ENCODE measurements around the gene FLRT1. TPM values are rescaled to one million over a fixed set of nuclear protein-coding genes. Genes with fewer than 3 reads are reported as not detected.
"Not testable (repeated sequence)": the region's sequence is repeated elsewhere in the genome, so short reads cannot be mapped to it uniquely, and the experiment has no call there.

Gene FLRT1
- total RNA-seq, 1 donor from 2014 or later = 7.1 TPM

GRCh38 chr11:64045700-64046099 is 10.0 kb downstream of the FLRT1 start:
- Mint-ChIP-seq H3K4me1 (peaks cover 6% of the 10 kb centered on the region), H3K9me3 (no peaks in the 10 kb centered on the region), H3K4me3 (no peak overlapping the region), H3K27me3 (ENCODE audit: low read depth) (peaks cover 3% of the 10 kb centered on the region), H3K27ac (no peak overlapping the region), H3K36me3 (no peaks in the 10 kb centered on the region)
- no peak for DNase-seq (ENCODE audit: low spot score in 2 of 2, unreplicated experiment in 2 of 2)
- no peak for TF ChIP-seq CTCF (IDR thresholded peaks at IDR 0.05; ENCODE audit: unreplicated experiment)

GRCh38 chr11:64047373-64047772 is 11.6 kb downstream of the FLRT1 start:
- H3K9me3 Mint-ChIP-seq; DNase-seq (ENCODE audit: low spot score in 2 of 2, unreplicated experiment in 2 of 2); H3K4me3 Mint-ChIP-seq; H3K4me1 Mint-ChIP-seq; H3K36me3 Mint-ChIP-seq; H3K27me3 Mint-ChIP-seq (ENCODE audit: low read depth); H3K27ac Mint-ChIP-seq: not testable (repeated sequence)

- no peaks in the 10 kb centered on the region for H3K27me3 Mint-ChIP-seq (ENCODE audit: low read depth)
These were observed 12.5 kb downstream of the FLRT1 start for GRCh38 chr11:64048042-64048854.

GRCh38 chr11:64049509-64049908 is 13.8 kb downstream of the FLRT1 start:
- H3K27ac Mint-ChIP-seq = no peak overlapping the region
- DNase-seq (ENCODE audit: low spot score in 2 of 2, unreplicated experiment in 2 of 2) = no peak
- H3K4me1 Mint-ChIP-seq = peaks cover 9% of the 10 kb centered on the region
- H3K36me3 Mint-ChIP-seq = no peaks in the 10 kb centered on the region
- no peak overlapping the region for H3K4me3 Mint-ChIP-seq
- TF ChIP-seq CTCF (IDR thresholded peaks at IDR 0.05; ENCODE audit: unreplicated experiment) = no peak
- no peaks in the 10 kb centered on the region for H3K9me3 Mint-ChIP-seq
- no peaks in the 10 kb centered on the region for H3K27me3 Mint-ChIP-seq (ENCODE audit: low read depth)

More at GRCh38 chr11:64048042-64048854, 12.5 kb downstream of the FLRT1 start:
- Mint-ChIP-seq H3K36me3 (no peaks in the 10 kb centered on the region), H3K27ac (no peak overlapping the region), H3K9me3 (no peaks in the 10 kb centered on the region), H3K4me1 (peaks cover under 1% of the 10 kb centered on the region), H3K4me3 (no peak overlapping the region)
- DNase-seq (ENCODE audit: low spot score in 2 of 2, unreplicated experiment in 2 of 2) = no peak
- no peak for TF ChIP-seq CTCF (IDR thresholded peaks at IDR 0.05; ENCODE audit: unreplicated experiment)

GRCh38 chr11:64051297-64051696 is 15.6 kb downstream of the FLRT1 start:
- Mint-ChIP-seq H3K4me1 (peaks cover 13% of the 10 kb centered on the region), H3K4me3 (no peak overlapping the region), H3K9me3 (no peaks in the 10 kb centered on the region), H3K36me3 (no peaks in the 10 kb centered on the region), H3K27me3 (ENCODE audit: low read depth) (no peaks in the 10 kb centered on the region), H3K27ac (no peak overlapping the region)
- no peak for TF ChIP-seq CTCF (IDR thresholded peaks at IDR 0.05; ENCODE audit: unreplicated experiment)
- no peak for DNase-seq (ENCODE audit: low spot score in 2 of 2, unreplicated experiment in 2 of 2)

GRCh38 chr11:64052436-64052835 is 16.7 kb downstream of the FLRT1 start:
- no peaks in the 10 kb centered on the region for H3K9me3 Mint-ChIP-seq
- no peaks in the 10 kb centered on the region for H3K27me3 Mint-ChIP-seq (ENCODE audit: low read depth)
- H3K27ac Mint-ChIP-seq = no peak overlapping the region

More at GRCh38 chr11:64052436-64052835, 16.7 kb downstream of the FLRT1 start:
- H3K36me3 Mint-ChIP-seq = no peaks in the 10 kb centered on the region
- no peak for DNase-seq (ENCODE audit: low spot score in 2 of 2, unreplicated experiment in 2 of 2)
- H3K4me1 Mint-ChIP-seq = peaks cover 13% of the 10 kb centered on the region
- TF ChIP-seq CTCF (IDR thresholded peaks at IDR 0.05; ENCODE audit: unreplicated experiment) = no peak
- H3K4me3 Mint-ChIP-seq = no peak overlapping the region
